C1 segment of cervical spinal cord (tissue), 14 donors: ENCODE measurements around the gene RCC1.
"Not testable (repeated sequence)": the region's sequence is repeated elsewhere in the genome, so short reads cannot be mapped to it uniquely, and the experiment has no call there.

Source experiments
- DNase-seq, 14 donors: peaks; one replicate each; lab custom pipeline; 2025; lab: John Stamatoyannopoulos, UW

Gene RCC1

DNA sequence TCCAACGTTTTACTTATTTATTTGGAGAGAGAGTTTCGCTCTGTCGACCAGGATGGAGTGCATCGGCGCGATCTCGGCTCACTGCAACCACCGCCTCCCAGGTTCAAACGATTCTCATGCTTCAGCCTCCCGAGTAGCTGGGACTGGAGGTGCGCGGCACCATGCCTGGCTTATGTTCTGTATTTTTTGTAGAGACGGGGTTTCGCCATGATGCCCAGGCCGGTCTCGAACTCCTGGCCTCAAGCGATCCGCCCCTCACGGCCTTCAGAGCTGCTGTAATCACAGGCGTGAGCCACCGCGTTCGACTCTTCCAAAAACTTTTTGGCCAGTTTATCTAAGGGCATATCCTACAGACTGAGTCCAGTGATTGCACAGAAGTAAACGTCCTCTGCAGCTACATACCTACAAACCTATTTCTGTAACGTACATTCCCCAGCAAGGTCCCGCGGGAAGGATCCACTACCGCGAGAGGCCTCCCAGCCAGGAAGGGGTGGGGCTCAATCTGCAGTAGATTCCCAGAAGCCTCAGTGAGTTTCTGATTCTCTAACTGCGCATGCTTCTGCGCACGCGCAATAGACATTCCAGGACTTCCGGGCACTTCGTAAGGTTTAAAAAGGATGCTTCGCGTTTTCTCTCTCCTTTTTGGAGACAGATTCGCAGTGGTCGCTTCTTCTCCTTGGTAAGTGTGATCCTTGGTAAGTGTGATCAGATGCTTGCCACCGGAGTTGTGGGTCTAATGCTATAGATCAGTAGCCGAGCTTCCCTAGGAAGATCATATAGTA is at the start of gene RCC1:
Gene RCC1 (plus strand): TSS at position 638 of the 782 bp plus-strand sequence. CDS start 23,824 bp downstream, outside the sequence.
- DNase-seq, result peak; percentile 55 to 94 (median 90)

- DNase-seq, result no peak
Observed at GRCh38 chr1:28456078-28456477, 49.8 kb upstream of the RCC1 start.

- DNase-seq, result no peak
Observed at GRCh38 chr1:28457678-28458077, 48.2 kb upstream of the RCC1 start.

DNA sequence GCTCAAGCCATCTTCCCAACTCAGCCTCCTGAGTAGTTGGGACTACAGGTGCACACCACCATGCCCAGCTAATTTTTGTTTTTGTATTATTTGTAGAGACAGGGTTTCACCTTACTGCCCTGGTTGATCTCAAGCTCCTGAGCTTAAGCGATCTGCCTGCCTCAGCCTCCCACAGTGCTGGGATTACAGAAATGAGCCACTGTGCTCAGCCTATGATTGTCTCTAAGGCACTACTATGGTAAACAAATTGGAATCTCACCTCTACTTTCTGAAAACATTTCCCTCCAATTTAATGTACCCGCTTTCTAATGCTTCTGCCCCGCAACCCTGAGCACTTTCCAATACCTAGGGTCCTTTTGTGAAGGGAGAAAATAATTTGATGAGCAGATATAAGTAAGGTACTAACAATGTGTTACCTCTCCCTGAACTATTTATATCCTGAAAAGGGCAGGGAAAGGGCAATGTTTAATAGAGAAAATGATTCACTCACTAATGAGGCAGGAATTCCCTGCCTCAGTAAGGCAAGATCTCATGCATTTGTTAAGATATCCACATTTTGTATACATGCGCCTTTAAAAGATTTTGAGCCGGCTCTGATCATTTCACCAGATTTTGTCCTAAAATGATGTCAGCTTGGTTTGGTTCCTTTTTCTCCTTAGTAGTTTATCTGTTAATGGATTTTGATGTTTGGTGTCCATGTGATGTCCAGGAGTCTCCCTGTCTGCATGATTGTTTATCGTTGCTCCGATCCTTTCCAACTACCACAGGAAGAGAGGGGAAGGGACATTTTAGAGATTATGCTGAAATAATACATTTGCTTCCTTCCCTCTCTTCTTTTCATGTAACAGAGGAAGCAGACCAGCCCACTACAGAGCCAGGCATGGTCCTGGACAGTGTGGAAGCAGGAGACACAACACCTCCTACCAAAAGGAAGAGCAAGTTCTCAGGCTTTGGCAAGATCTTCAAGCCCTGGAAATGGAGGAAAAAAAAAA is 47.3 kb upstream of the RCC1 start:
- DNase-seq, result no peak

- no peak for DNase-seq
Observed at GRCh38 chr1:28466226-28466778, 39.5 kb upstream of the RCC1 start.

DNA sequence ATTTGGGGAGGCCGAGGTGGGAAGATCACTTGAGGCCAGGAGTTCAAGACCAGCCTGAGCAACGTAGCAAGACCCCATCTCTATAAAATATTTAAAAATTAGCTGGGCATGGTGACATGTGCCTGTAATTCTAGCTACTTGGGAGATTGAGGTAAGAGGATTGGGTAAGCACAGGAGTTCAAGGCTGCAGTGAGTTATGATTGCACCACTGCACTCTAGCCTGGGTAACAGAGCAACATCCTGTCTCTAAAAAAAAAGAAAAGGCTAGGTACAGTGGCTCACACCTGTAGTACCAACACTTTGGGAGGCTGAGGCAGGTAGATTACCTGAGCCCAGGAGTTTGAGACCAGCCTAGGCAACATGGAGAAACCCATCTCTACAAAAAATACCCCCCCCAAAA is 35.7 kb upstream of the RCC1 start:
- no peak for DNase-seq

DNA sequence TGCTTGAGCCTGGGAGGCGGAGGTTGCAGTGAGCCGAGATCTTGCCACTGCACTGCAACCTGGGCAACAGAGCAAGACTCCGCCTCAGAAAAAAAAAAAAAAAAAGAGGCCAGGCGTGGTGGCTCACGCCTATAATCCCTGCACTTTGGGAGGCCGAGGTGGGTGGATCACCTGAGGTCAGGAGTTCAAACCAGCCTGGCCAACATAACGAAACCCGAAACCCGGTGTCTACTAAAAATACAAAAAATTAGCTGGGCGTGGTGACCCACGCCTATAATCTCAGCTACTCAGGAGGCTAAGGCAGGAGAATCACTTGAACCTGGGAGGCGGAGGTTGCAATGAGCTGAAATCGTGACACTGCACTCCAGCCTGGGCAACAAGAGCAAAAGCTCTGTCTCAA is 26.3 kb upstream of the RCC1 start:
- DNase-seq, result not testable (repeated sequence)

- no peak for DNase-seq
Observed at GRCh38 chr1:28480308-28480707, 25.5 kb upstream of the RCC1 start.

- no peak for DNase-seq
Observed at GRCh38 chr1:28482138-28482537, 23.7 kb upstream of the RCC1 start.

DNA sequence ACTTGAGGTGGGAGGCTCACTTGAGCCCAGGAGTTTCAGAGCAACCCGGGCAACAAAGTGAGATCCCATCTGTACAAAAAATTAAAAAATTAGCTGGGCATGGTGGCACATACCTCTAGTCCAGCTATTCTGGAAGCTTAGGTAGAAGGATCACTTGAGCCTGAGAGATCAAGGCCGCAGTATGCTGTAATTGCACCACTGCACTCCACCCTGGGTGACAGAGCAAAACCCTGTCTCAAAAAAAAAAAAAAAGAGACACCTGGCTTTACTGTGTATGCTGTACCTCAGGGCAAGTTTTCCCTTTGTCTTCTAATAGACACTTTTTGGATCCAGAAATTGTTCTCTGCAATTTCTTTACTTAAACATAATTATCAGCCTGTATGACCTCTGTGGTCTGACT is 23.1 kb upstream of the RCC1 start:
- DNase-seq, result no peak

DNA sequence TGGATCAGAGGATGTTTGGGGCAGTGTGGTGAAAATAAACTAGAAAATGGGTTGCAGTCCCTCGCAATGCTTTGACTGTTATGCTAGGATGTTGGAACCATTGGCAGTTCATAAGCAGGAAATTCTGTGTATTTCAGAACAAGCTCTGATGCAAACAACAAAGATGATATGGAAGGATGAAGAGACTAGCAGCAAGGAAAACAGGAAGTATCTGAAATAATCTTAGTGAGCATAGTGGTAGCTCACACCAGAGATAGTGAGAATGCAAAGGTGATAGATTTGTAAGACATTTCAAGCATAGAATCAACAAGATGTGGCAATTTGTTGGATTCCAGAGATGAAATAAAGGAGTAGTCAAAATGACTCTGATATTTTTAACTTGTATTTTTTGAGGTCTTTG is 11.1 kb upstream of the RCC1 start:
- no peak for DNase-seq

GRCh38 chr1:28499553-28499952 is 6.3 kb upstream of the RCC1 start:
- no peak for DNase-seq

DNA sequence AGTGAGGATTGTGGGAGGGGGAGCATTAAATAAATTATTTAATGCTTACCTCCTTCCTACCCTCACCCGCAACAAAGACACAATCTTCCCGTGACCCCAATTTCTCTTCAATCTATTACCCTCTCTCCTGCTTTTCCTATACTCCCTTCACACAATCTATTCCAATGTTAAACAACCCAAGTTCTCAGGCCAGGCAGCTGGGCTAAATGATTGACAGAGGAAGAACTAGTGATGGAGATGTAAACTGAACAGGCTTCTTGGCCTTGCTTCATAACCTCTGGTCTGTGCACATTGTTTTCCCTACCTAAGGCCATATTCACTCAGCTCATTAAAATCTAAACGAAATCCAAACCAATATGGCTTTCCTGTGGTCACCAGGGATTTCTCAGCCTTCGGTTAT is 3.9 kb upstream of the RCC1 start:
- DNase-seq, result no peak

GRCh38 chr1:28503117-28503516 is 2.7 kb upstream of the RCC1 start:
- DNase-seq, result no peak

- DNase-seq, result no peak
Observed at GRCh38 chr1:28506907-28507246, 1.0 kb downstream of the RCC1 start.

GRCh38 chr1:28507247-28507645 is 1.4 kb downstream of the RCC1 start:
- no peak for DNase-seq

- DNase-seq, result no peak
Observed at GRCh38 chr1:28507646-28508434, 2.0 kb downstream of the RCC1 start.

DNA sequence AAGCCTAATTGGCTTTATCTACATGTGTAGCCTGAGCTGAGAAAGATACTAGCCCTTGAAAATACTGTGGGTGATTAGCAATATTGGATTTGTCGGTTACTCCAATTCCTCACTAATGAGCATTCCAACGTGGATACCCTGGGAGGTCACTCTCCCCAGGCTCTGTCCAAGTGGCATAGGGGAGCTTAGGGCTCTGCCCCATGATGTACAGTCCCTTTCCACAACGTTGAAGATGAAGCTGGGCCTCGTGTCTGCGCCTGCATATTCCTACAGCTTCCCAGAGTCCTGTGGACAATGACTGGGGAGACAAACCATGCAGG is 2.6 kb downstream of the RCC1 start:
- DNase-seq, result no peak

DNA sequence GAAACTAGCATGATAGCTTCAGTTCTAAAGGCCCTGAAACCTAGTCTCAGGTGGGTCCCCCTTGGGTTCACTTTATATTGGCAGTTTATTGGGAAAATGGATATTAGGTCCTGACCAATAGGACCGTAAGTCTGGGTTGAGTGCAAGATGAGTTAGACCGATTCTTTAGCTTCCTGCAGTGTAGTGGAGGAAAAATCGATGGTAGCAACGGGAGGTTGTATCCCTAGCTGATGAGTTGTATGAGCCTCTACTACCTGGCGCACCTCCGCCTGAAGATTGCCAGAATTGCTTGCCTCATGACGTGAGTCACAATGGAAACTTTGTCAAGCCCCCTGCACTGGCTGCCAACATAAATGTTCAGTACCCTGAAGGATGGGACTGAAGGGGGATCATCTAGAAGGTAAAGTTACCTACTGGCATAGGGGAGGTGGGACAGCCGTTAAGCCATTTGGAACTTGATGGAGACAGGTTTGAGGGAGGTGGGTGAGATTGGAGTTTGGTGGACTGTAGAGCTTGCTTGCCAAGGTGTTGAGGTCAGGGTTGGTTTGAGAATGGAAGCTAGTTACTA is 3.9 kb downstream of the RCC1 start:
- no peak for DNase-seq

DNA sequence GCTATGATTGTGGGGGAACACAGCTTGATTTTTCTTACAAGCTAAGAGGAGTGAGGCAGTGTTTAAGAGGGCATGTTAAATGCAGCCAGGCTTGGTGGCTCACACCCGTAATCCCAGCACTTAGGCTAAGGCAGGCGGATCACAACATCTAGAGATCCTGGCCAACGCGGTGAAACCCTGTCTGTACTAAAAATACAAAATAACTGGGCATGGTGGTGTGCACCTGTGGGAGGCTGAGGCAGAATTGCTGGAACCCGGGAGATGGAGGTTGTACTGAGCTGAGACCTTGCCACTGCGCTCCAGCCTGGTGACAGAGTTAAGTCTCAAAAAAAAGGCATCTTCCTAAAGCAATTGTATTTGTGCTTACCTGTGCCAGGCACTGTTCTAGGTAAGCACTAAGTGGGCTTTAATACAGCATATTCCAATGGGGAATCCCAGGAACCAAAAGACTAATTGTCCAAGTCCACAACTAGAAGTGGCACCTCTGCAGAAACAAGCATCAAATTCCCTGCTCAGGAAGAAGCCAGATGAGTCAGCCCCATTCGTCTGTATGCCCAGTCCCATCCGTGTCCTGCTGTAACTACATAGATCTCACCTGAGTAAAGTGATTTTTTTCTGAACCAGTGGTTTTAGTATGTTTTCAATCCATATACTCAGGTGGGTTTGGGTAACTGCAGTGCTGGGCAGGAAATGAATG is 4.6 kb downstream of the RCC1 start:
- no peak for DNase-seq

DNA sequence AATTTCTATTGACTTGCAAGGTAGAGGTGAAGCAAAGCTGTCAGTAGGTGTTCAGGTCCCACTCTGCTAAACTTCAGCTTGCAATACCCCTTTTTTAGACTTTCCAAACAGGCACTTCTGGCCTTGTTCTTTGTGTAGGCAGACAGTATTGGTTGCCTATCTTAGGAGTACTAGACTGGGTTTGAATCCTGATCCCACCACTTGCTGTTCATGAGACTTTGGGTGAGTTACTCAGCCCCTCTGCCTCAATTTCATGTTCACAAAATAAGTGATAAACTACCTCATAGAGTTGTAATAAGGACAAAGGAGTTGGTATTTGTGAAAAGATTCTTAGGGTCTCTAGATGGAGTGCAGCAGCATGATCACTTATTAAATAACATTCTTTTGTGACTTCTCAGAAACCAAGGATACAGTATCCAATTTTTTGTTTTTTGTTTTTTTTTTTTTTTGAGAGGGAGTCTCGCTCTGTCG is 5.2 kb downstream of the RCC1 start:
- no peak for DNase-seq
